PC-3 (cell line): ENCODE data around the gene FPR2. TPM values are rescaled to one million over a fixed set of nuclear protein-coding genes. Genes with fewer than 3 reads are reported as not detected.

Experiments
- ATAC-seq: fragments of 200-7000 bp; cut with Tn5 transposase; 2 replicates; pipeline ENCODE4 v1.9.1; 2020; ENCODE audit warnings: mild to moderate bottlenecking, moderate library complexity
- BruUV-seq: library from RNA; stranded (reverse); fragments of 400-500 nt; replicated peaks from 2 replicates; lab custom pipeline; 2021; lab: Mats Ljungman, UMichigan
- CTCF ChIA-PET: fragments of 300-600 bp; sonication (Branson Sonifier 250); formaldehyde crosslinking; loops from one replicate; lab custom pipeline; 2022; ENCODE audit warnings: antibody characterized with exemption; lab: Charles Lee
- POLR2A ChIA-PET: fragments of 300-600 bp; sonication (Branson Sonifier 250); formaldehyde crosslinking; loops from one replicate; lab custom pipeline; 2022; ENCODE audit warnings: antibody characterized with exemption; ENCODE audit not compliant: unreplicated experiment; lab: Charles Lee
- DNase-seq: peaks from one replicate; pipeline ENCODE4 v3.0.0-alpha.2; 2015
- H2AFZ ChIP-seq: fragments of 300-600 bp; sonication (generic); 2 replicates; pipeline ENCODE4 v1.6.0; 2016; ENCODE audit warnings: antibody characterized with exemption, low read length
- H3F3A ChIP-seq: fragments of 300-600 bp; sonication (generic); one replicate; pipeline ENCODE4 v1.6.0; 2017; ENCODE audit warnings: antibody characterized with exemption, low read length, control low read depth, mild to moderate bottlenecking; ENCODE audit not compliant: unreplicated experiment
- H3K27ac ChIP-seq: fragments of 300-600 bp; sonication (generic); 2 replicates; pipeline ENCODE4 v1.5.1; 2016; ENCODE audit warnings: mild to moderate bottlenecking, low read length
- H3K27me3 ChIP-seq: fragments of 300-600 bp; sonication (generic); 2 replicates; pipeline ENCODE4 v1.6.1; 2016; ENCODE audit warnings: low read length, mixed read lengths
- H3K36me3 ChIP-seq: fragments of 300-600 bp; sonication (generic); 2 replicates; pipeline ENCODE4 v1.6.1; 2016; ENCODE audit warnings: low read depth, mixed run types, low read length, mixed read lengths
- H3K4me1 ChIP-seq: fragments of 300-600 bp; sonication (generic); 2 replicates; pipeline ENCODE4 v1.5.1; 2016; ENCODE audit warnings: low read length; ENCODE audit not compliant: insufficient read depth
- H3K4me2 ChIP-seq: fragments of 300-600 bp; sonication (generic); 2 replicates; pipeline ENCODE4 v1.6.0; 2016; ENCODE audit warnings: low read length
- H3K4me3 ChIP-seq: fragments of 300-600 bp; sonication (generic); 2 replicates; pipeline ENCODE4 v1.5.1; 2016; ENCODE audit warnings: mild to moderate bottlenecking, low read length, mixed read lengths
- H3K79me2 ChIP-seq: fragments of 300-600 bp; sonication (generic); 2 replicates; pipeline ENCODE4 v1.6.1; 2017; ENCODE audit warnings: low read length, mixed read lengths
- H3K9ac ChIP-seq: fragments of 300-600 bp; sonication (generic); 2 replicates; pipeline ENCODE4 v1.6.0; 2016; ENCODE audit warnings: mild to moderate bottlenecking, low read length
- H3K9me2 ChIP-seq: fragments of 300-600 bp; sonication (generic); replicated peaks from 2 replicates; pipeline ENCODE4 v1.6.1; 2016; ENCODE audit warnings: mixed run types, low read length, mixed read lengths
- H3K9me3 ChIP-seq: fragments of 300-600 bp; sonication (generic); 2 replicates; pipeline ENCODE4 v1.6.1; 2016; ENCODE audit warnings: low read length, mixed read lengths
- H4K20me1 ChIP-seq: fragments of 300-600 bp; sonication (generic); 2 replicates; pipeline ENCODE4 v1.6.1; 2016; ENCODE audit warnings: low read length, mixed read lengths
- CTCF ChIP-seq: fragments of 300-600 bp; sonication (generic); conservative IDR thresholded peaks from 2 replicates; pipeline ENCODE4 v1.5.1; 2017; ENCODE audit warnings: antibody characterized with exemption, low read depth, mild to moderate bottlenecking, low read length
- EZH2 ChIP-seq: fragments of 300-600 bp; sonication (generic); IDR thresholded peaks from one replicate; pipeline ENCODE4 v1.6.1; 2017; ENCODE audit warnings: antibody characterized with exemption, mild to moderate bottlenecking, low read length; ENCODE audit not compliant: unreplicated experiment
- EZH2phosphoT487 ChIP-seq: fragments of 300-600 bp; sonication (generic); IDR thresholded peaks from 2 replicates; pipeline ENCODE4 v1.6.1; 2018; ENCODE audit warnings: mild to moderate bottlenecking, antibody characterized with exemption, low read length, borderline replicate concordance
- intact Hi-C: fragments of 100-400 bp; cut with micrococcal nuclease; formaldehyde crosslinking; loops from 2 replicates; pipeline ENCODE4 v1.9.0; 2023
- total RNA-seq: library from RNA; depleted of rRNA; stranded (reverse); fragments of >200 nt; gene quantifications from 2 replicates; pipeline ENCODE4 v1.2.3, GENCODE V29; 2014

FPR2 gene
- total RNA-seq, 1 experiment from 2014 or later, result not detected

- Histone ChIP-seq H3F3A (no peaks in the 10 kb centered on the region), H3K9me2 (no peaks in the 10 kb centered on the region), H3K4me3 (no peak overlapping the region), H3K79me2 (no peaks in the 10 kb centered on the region), H3K9me3 (no peaks in the 10 kb centered on the region), H3K27me3 (no peaks in the 10 kb centered on the region), H3K4me2 (no peak overlapping the region), H2AFZ (no peak overlapping the region), H4K20me1 (no peaks in the 10 kb centered on the region), H3K27ac (no peak overlapping the region), H3K4me1 (peaks cover 34% of the 10 kb centered on the region), H3K9ac (no peak overlapping the region), H3K36me3 (no peaks in the 10 kb centered on the region)
- intact Hi-C loops, result no loop called here
- TF ChIP-seq EZH2phosphoT487 (no peak), CTCF (no peak), EZH2 (no peak)
- BruUV-seq, result no TSS peak
- ATAC-seq (no peak), DNase-seq (no peak)
- ChIA-PET POLR2A (no interaction called here), CTCF (no interaction called here)
Measured at GRCh38 chr19:51811344-51811743, 50.4 kb downstream of the FPR2 start.

DNA sequence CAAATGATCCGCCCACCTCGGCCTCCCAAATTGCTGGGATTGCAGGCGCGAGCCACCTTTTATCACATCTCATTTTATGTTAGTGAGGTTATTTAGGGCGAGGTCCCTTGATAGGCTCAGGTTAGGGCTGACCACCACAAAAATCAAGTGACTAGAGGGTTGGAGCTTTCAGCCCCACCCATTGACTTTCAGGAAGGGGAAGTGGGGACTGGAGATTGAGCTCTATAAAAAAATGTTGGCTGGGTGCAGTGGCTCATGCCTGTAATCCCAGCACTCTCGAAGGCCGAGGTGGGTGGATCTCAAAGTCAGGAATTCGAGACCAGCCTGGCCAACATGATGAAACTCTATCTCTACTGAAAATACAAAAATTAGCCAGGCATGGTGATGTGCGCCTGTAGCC, 54.1 kb downstream of the FPR2 start:
- no peaks in the 10 kb centered on the region for H3K36me3 ChIP-seq
- no peak overlapping the region for H3K9ac ChIP-seq
- DNase-seq (no peak), ATAC-seq (no peak)
- no peak overlapping the region for H2AFZ ChIP-seq
- ChIA-PET CTCF (no interaction called here), POLR2A (no interaction called here)
- intact Hi-C loops, result no loop called here
- TF ChIP-seq CTCF (no peak), EZH2phosphoT487 (no peak)
- BruUV-seq, result no TSS peak
- H3K9me2 ChIP-seq, result no peaks in the 10 kb centered on the region
- H3F3A ChIP-seq, result no peaks in the 10 kb centered on the region
- H3K4me2 ChIP-seq, result no peak overlapping the region
- no peaks in the 10 kb centered on the region for H4K20me1 ChIP-seq
- no peaks in the 10 kb centered on the region for H3K79me2 ChIP-seq
- peaks cover 1% of the 10 kb centered on the region for H3K4me1 ChIP-seq
- H3K27me3 ChIP-seq, result no peaks in the 10 kb centered on the region
- no peak overlapping the region for H3K27ac ChIP-seq
- no peak overlapping the region for H3K4me3 ChIP-seq
- peaks cover 7% of the 10 kb centered on the region; the same call in 1 of the 2 replicates for H3K9me3 ChIP-seq

DNA sequence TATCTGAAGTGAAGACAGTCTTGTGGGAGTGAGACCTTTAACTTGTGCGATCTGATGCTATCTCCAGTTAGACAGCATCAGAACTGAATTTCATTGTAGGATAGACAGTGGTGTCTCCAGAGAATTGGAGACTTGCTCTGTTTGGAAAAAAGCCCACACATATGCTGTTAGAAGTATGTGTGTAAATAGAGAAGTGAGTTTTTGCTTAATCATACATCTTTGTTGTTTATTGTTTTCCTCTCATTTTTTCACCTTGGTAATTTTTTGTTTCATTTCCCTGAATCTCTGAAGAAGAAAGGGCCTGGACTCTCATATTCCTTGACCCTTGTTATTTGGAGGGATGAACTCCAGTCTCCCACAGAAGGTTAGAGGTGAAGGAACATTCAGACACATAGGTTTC, 55.7 kb downstream of the FPR2 start:
- no peaks in the 10 kb centered on the region for H3F3A ChIP-seq
- DNase-seq (no peak), ATAC-seq (no peak)
- ChIA-PET POLR2A (no interaction called here), CTCF (no interaction called here)
- H2AFZ ChIP-seq, result no peak overlapping the region
- intact Hi-C loops, result no loop called here
- no peaks in the 10 kb centered on the region for H3K27me3 ChIP-seq
- no peaks in the 10 kb centered on the region for H3K36me3 ChIP-seq
- no peak overlapping the region for H3K4me2 ChIP-seq
- no peaks in the 10 kb centered on the region for H3K79me2 ChIP-seq
- H3K4me3 ChIP-seq, result no peak overlapping the region
- BruUV-seq, result no TSS peak
- H3K27ac ChIP-seq, result no peak overlapping the region
- H3K9ac ChIP-seq, result no peak overlapping the region
- H3K9me3 ChIP-seq, result peaks cover 7% of the 10 kb centered on the region; the same call in 1 of the 2 replicates
- TF ChIP-seq EZH2 (no peak), CTCF (no peak), EZH2phosphoT487 (no peak)
- no peaks in the 10 kb centered on the region for H4K20me1 ChIP-seq
- H3K9me2 ChIP-seq, result no peaks in the 10 kb centered on the region
- no peaks in the 10 kb centered on the region for H3K4me1 ChIP-seq
